Neural cell (in vitro differentiated cells): ENCODE measurements around the gene SURF4. TPM values are rescaled to one million over a fixed set of nuclear protein-coding genes. Genes with fewer than 3 reads are reported as not detected.

Experiments used
- H2AFZ ChIP-seq: fragments of 200-600, 300-800 bp; sonication (generic), shearing (Covaris generic); 2 replicates; pipeline ENCODE4 v1.6.0; 2014; ENCODE audit warnings: low read depth, mild to moderate bottlenecking, antibody characterized with exemption, low read length, moderate library complexity
- H3F3A ChIP-seq: fragments of 200-600 bp; shearing (Covaris generic); 2 replicates; pipeline ENCODE4 v1.6.1; 2016; ENCODE audit warnings: mild to moderate bottlenecking, moderate library complexity, mixed read lengths, antibody characterized with exemption, low read length; ENCODE audit not compliant: insufficient read depth, poor library complexity, severe bottlenecking
- H3K27ac ChIP-seq: fragments of 200-600, 300-800 bp; sonication (generic), shearing (Covaris generic); 2 replicates; pipeline ENCODE4 v1.5.1; 2014; ENCODE audit warnings: mild to moderate bottlenecking, low read length, moderate library complexity
- H3K27me3 ChIP-seq: fragments of 300-800, 200-600 bp; sonication (generic), shearing (Covaris generic); 2 replicates; pipeline ENCODE4 v1.6.0; 2014; ENCODE audit warnings: mild to moderate bottlenecking, low read depth, low read length, moderate library complexity; ENCODE audit not compliant: insufficient read depth
- H3K36me3 ChIP-seq: fragments of 300-800, 200-600 bp; sonication (generic), shearing (Covaris generic); 2 replicates; pipeline ENCODE4 v1.5.1; 2014; ENCODE audit warnings: mild to moderate bottlenecking, antibody characterized with exemption, low read length, moderate library complexity; ENCODE audit not compliant: insufficient read depth
- H3K4me2 ChIP-seq: fragments of 300-800, 200-600 bp; sonication (generic), shearing (Covaris generic); 2 replicates; pipeline ENCODE4 v1.6.0; 2014; ENCODE audit warnings: mild to moderate bottlenecking, low read length
- H3K4me3 ChIP-seq: fragments of 300-800, 200-600 bp; sonication (generic), shearing (Covaris generic); 2 replicates; pipeline ENCODE4 v1.5.1; 2014; ENCODE audit warnings: mild to moderate bottlenecking, low read length, moderate library complexity
- H3K79me2 ChIP-seq: fragments of 200-600 bp; shearing (Covaris generic); replicated peaks from 2 replicates; pipeline ENCODE4 v1.6.0; 2014; ENCODE audit warnings: mild to moderate bottlenecking, low read length, moderate library complexity; ENCODE audit not compliant: insufficient read depth
- H3K9ac ChIP-seq: fragments of 300-800, 200-600 bp; sonication (generic), shearing (Covaris generic); 2 replicates; pipeline ENCODE4 v1.6.1; 2016; ENCODE audit warnings: mild to moderate bottlenecking, low read length, mixed read lengths
- H3K9me2 ChIP-seq: fragments of 200-600 bp; shearing (Covaris generic); 2 replicates; pipeline ENCODE4 v1.6.1; 2016; ENCODE audit warnings: mild to moderate bottlenecking, low read length, mixed read lengths; ENCODE audit not compliant: insufficient read depth
- H3K9me3 ChIP-seq: fragments of 200-600, 300-800 bp; sonication (generic), shearing (Covaris generic); 2 replicates; pipeline ENCODE4 v1.6.1; 2016; ENCODE audit warnings: mild to moderate bottlenecking, mixed run types, low read length, moderate library complexity, mixed read lengths
- H4K20me1 ChIP-seq: fragments of 200-600 bp; shearing (Covaris generic); 2 replicates; pipeline ENCODE4 v1.6.1; 2016; ENCODE audit warnings: mild to moderate bottlenecking, mixed run types; ENCODE audit not compliant: insufficient read depth
- EP300 ChIP-seq: fragments of 450-650 bp; conservative IDR thresholded peaks from 2 replicates; pipeline ENCODE4 v1.6.1; 2014; ENCODE audit warnings: antibody characterized with exemption, mild to moderate bottlenecking, moderate library complexity; ENCODE audit not compliant: poor library complexity, severe bottlenecking
- EZH2 ChIP-seq: fragments of 200-600, 300-800 bp; shearing (Covaris generic), sonication (generic); IDR thresholded peaks from 2 replicates; pipeline ENCODE4 v1.6.1; 2014; ENCODE audit warnings: antibody characterized with exemption, low read length, borderline replicate concordance, mild to moderate bottlenecking; ENCODE audit not compliant: insufficient read depth, poor library complexity, severe bottlenecking
- MXI1 ChIP-seq: fragments of 450-650 bp; conservative IDR thresholded peaks from 2 replicates; pipeline ENCODE4 v1.6.1; 2014; ENCODE audit warnings: antibody characterized with exemption, mild to moderate bottlenecking; ENCODE audit not compliant: poor library complexity, severe bottlenecking
- POLR2AphosphoS5 ChIP-seq: IDR thresholded peaks from 2 replicates; pipeline ENCODE4 v1.6.1; 2012
- RAD21 ChIP-seq: fragments of 450-650 bp; conservative IDR thresholded peaks from 2 replicates; pipeline ENCODE4 v1.6.1; 2014; ENCODE audit warnings: antibody characterized with exemption, mild to moderate bottlenecking, moderate library complexity
- SMC3 ChIP-seq: fragments of 450-650 bp; conservative IDR thresholded peaks from 2 replicates; pipeline ENCODE4 v1.6.1; 2014; ENCODE audit warnings: antibody characterized with exemption, mild to moderate bottlenecking, moderate library complexity; ENCODE audit not compliant: poor library complexity
- TAF1 ChIP-seq: IDR thresholded peaks from 2 replicates; pipeline ENCODE4 v1.6.1; 2012; ENCODE audit warnings: low read depth
- polyA plus RNA-seq: library from polyadenylated mRNA; depleted of rRNA; stranded (reverse); fragments of >200 nt; gene quantifications from 2 replicates; pipeline ENCODE4 v1.2.3, GENCODE V29; 2014
- TF ChIP-seq, protein P1 (sequence below): IDR thresholded peaks from 2 replicates; pipeline ENCODE4 v1.6.1; 2012; ENCODE audit warnings: borderline replicate concordance
- TF ChIP-seq, protein P2 (sequence below): fragments of 450-650 bp; IDR thresholded peaks from 2 replicates; pipeline ENCODE4 v1.5.1; 2014; ENCODE audit warnings: antibody characterized with exemption, mild to moderate bottlenecking, moderate library complexity; ENCODE audit not compliant: poor library complexity, severe bottlenecking

SURF4 gene
- polyA plus RNA-seq, 1 donor from 2014 or later: 78.3 TPM

DNA sequence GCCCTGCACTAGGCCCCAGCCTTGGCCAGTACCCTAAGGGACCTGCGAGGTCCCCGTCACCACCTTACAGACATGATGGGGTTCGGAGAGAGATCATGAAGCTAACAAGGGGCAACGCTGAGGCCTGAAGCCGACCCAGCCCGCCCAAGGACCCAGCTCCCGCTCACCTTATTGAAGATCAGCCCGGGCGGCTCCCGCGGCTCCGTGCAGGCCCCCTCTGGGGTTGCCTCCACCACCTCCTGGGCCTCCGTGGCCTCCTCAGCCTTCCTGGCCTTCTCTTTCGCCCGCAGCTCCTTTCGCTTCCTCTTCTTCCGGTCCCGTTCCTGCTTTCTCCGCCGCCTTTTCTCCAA is 43.5 kb downstream of the SURF4 start:
- no peak overlapping the region for H3K9ac ChIP-seq
- H3F3A ChIP-seq: no peaks in the 10 kb centered on the region
- H3K27me3 ChIP-seq: no peaks in the 10 kb centered on the region
- H3K4me3 ChIP-seq: no peak overlapping the region
- H3K27ac ChIP-seq: no peak overlapping the region
- TF ChIP-seq MXI1 (no peak), RAD21 (no peak), SMC3 (no peak), EZH2 (no peak), TAF1 (no peak), EP300 (no peak), POLR2AphosphoS5 (no peak)
- TF ChIP-seq, protein P1, sequence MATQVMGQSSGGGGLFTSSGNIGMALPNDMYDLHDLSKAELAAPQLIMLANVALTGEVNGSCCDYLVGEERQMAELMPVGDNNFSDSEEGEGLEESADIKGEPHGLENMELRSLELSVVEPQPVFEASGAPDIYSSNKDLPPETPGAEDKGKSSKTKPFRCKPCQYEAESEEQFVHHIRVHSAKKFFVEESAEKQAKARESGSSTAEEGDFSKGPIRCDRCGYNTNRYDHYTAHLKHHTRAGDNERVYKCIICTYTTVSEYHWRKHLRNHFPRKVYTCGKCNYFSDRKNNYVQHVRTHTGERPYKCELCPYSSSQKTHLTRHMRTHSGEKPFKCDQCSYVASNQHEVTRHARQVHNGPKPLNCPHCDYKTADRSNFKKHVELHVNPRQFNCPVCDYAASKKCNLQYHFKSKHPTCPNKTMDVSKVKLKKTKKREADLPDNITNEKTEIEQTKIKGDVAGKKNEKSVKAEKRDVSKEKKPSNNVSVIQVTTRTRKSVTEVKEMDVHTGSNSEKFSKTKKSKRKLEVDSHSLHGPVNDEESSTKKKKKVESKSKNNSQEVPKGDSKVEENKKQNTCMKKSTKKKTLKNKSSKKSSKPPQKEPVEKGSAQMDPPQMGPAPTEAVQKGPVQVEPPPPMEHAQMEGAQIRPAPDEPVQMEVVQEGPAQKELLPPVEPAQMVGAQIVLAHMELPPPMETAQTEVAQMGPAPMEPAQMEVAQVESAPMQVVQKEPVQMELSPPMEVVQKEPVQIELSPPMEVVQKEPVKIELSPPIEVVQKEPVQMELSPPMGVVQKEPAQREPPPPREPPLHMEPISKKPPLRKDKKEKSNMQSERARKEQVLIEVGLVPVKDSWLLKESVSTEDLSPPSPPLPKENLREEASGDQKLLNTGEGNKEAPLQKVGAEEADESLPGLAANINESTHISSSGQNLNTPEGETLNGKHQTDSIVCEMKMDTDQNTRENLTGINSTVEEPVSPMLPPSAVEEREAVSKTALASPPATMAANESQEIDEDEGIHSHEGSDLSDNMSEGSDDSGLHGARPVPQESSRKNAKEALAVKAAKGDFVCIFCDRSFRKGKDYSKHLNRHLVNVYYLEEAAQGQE: no peak
- TF ChIP-seq, protein P2, sequence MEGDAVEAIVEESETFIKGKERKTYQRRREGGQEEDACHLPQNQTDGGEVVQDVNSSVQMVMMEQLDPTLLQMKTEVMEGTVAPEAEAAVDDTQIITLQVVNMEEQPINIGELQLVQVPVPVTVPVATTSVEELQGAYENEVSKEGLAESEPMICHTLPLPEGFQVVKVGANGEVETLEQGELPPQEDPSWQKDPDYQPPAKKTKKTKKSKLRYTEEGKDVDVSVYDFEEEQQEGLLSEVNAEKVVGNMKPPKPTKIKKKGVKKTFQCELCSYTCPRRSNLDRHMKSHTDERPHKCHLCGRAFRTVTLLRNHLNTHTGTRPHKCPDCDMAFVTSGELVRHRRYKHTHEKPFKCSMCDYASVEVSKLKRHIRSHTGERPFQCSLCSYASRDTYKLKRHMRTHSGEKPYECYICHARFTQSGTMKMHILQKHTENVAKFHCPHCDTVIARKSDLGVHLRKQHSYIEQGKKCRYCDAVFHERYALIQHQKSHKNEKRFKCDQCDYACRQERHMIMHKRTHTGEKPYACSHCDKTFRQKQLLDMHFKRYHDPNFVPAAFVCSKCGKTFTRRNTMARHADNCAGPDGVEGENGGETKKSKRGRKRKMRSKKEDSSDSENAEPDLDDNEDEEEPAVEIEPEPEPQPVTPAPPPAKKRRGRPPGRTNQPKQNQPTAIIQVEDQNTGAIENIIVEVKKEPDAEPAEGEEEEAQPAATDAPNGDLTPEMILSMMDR: no peak
- H3K79me2 ChIP-seq: peaks cover 14% of the 10 kb centered on the region
- no peak overlapping the region for H2AFZ ChIP-seq
- H3K9me2 ChIP-seq: no peaks in the 10 kb centered on the region
- H4K20me1 ChIP-seq: no peaks in the 10 kb centered on the region
- H3K9me3 ChIP-seq: no peaks in the 10 kb centered on the region
- no peaks in the 10 kb centered on the region for H3K36me3 ChIP-seq
- H3K4me2 ChIP-seq: no peak overlapping the region

DNA sequence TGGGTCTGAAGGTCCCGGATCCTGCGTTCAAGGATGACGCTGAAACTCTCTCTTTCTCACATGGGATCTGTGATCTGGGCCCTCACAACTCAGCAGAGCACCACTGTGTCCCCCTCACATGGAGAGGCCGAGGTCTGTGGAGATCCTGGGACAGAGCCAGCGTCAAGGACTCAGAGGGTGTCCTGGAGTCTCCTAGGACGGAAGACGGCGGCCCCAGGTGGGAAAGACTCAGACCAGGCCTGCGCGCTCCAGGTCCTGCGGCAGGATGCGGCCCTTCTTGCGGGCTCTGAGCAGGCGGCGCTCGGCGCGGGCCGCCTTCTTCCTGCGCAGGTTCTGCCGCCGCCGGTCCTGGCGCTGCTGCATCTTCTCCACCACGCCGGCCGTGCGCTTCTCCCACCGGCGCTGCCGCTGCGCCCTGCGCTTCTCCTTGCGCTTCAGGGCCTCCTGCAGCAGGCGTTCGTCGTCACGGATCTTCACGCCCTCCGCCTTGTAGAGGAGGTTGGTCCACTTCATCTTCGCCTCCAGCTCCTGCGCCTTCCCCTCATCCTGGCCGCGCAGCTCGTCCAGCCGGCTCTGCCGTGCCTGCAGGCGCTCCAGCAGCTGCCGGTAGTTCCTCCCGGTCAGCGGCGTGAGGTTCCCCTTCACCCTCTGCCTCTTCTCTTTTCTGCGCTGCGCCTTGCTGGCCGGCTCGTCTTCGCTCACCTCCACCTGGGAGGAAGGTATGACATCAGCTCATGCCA is 44.0 kb downstream of the SURF4 start:
- H3K9me3 ChIP-seq: no peaks in the 10 kb centered on the region
- no peaks in the 10 kb centered on the region for H3K27me3 ChIP-seq
- H3K27ac ChIP-seq: no peak overlapping the region
- no peak overlapping the region for H2AFZ ChIP-seq
- H3K36me3 ChIP-seq: no peaks in the 10 kb centered on the region
- TF ChIP-seq, protein P2: no peak
- TF ChIP-seq TAF1 (no peak), RAD21 (no peak), EZH2 (no peak), SMC3 (no peak), MXI1 (no peak), EP300 (no peak), POLR2AphosphoS5 (no peak)
- TF ChIP-seq, protein P1: no peak
- peaks cover 14% of the 10 kb centered on the region for H3K79me2 ChIP-seq
- H3K9ac ChIP-seq: no peak overlapping the region
- no peak overlapping the region for H3K4me3 ChIP-seq
- no peak overlapping the region for H3K4me2 ChIP-seq
- no peaks in the 10 kb centered on the region for H4K20me1 ChIP-seq
- no peaks in the 10 kb centered on the region for H3F3A ChIP-seq
- H3K9me2 ChIP-seq: no peaks in the 10 kb centered on the region
